Neuron (in vitro differentiated cells): ENCODE measurements around the gene FBXW10.
"Not testable (repeated sequence)": the region's sequence is repeated elsewhere in the genome, so short reads cannot be mapped to it uniquely, and the experiment has no call there.

Source experiments
- H2AFZ ChIP-seq: one replicate; pipeline ENCODE4 v1.6.1; 2013; ENCODE audit warnings: low read depth, mild to moderate bottlenecking, inconsistent platforms, low read length, moderate library complexity
- H3K27me3 ChIP-seq: one replicate; pipeline ENCODE4 v1.6.1; 2013; ENCODE audit warnings: low read length; ENCODE audit not compliant: insufficient read depth
- H3K36me3 ChIP-seq: one replicate; pipeline ENCODE4 v1.6.1; 2013; ENCODE audit warnings: low read length; ENCODE audit not compliant: insufficient read depth
- H3K4me1 ChIP-seq: one replicate; pipeline ENCODE4 v1.6.1; 2013; ENCODE audit warnings: low read length; ENCODE audit not compliant: insufficient read depth
- H3K4me3 ChIP-seq: 2 replicates; pipeline ENCODE4 v1.5.1; 2013; ENCODE audit warnings: mild to moderate bottlenecking, low read length, moderate library complexity
- H3K9me3 ChIP-seq: one replicate; pipeline ENCODE4 v1.6.1; 2013; ENCODE audit warnings: low read length

FBXW10 gene, protein sequence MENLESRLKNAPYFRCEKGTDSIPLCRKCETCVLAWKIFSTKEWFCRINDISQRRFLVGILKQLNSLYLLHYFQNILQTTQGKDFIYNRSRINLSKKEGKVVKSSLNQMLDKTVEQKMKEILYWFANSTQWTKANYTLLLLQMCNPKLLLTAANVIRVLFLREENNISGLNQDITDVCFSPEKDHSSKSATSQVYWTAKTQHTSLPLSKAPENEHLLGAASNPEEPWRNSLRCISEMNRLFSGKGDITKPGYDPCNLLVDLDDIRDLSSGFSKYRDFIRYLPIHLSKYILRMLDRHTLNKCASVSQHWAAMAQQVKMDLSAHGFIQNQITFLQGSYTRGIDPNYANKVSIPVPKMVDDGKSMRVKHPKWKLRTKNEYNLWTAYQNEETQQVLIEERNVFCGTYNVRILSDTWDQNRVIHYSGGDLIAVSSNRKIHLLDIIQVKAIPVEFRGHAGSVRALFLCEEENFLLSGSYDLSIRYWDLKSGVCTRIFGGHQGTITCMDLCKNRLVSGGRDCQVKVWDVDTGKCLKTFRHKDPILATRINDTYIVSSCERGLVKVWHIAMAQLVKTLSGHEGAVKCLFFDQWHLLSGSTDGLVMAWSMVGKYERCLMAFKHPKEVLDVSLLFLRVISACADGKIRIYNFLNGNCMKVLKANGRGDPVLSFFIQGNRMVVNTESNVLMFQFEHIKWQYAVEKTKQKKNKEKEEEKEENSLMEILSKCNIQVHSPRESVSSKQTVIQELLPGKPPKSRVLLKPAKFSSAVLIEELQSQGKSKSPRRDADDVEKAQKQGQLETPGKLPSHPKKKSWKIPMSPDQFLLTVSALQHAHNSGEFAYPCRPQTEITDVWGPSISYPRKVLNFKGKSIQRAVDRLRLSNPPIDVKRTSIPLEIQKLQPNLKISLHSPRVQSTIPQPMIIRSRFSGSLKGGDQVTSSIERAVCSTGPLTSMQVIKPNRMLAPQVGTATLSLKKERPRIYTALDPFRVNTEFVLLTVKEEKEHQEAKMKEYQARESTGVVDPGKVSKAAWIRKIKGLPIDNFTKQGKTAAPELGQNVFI

GRCh38 chr17:18743699-18744421 lies at the start of gene FBXW10:
Gene FBXW10, plus strand, starts transcription at chr17:18744054. Its CDS starts 191 bp downstream, at chr17:18744245.
- H3K27me3 ChIP-seq, H3K4me3 ChIP-seq, H2AFZ ChIP-seq, H3K4me1 ChIP-seq, H3K9me3 ChIP-seq, H3K36me3 ChIP-seq: not testable (repeated sequence)

DNA sequence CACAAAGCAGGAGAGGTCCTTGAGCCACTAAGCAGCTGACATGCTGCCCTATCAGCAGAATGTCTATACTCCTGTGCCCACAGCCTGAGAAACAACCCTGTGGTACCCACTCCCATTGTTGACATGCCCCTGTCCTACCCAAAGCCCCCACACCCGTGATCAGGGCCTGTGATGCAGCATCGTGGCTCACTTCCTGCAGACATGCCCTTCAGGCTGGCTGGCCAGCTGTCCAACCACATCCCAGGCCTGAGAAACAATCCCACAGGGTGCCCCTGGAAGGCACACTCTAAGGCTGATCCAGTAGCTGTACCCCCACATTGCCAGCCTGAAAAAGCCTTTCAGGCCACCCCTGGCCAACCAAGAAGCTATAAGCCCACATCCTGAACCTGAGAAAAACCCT lies 48.7 kb upstream of the FBXW10 start:
- not testable (repeated sequence) for H3K27me3 ChIP-seq, H3K4me3 ChIP-seq, H3K36me3 ChIP-seq, H3K4me1 ChIP-seq, H2AFZ ChIP-seq, H3K9me3 ChIP-seq

GRCh38 chr17:18698473-18699103 lies 45.3 kb upstream of the FBXW10 start:
- not testable (repeated sequence) for H3K36me3 ChIP-seq, H3K9me3 ChIP-seq, H3K4me1 ChIP-seq, H3K27me3 ChIP-seq
- Histone ChIP-seq H2AFZ (peak overlapping the region; percentile 92), H3K4me3 (peak overlapping the region; percentile 78)

- not testable (repeated sequence) for H3K4me1 ChIP-seq
Measured at GRCh38 chr17:18705955-18706354, 37.9 kb upstream of the FBXW10 start.

GRCh38 chr17:18708215-18708614 lies 35.6 kb upstream of the FBXW10 start:
- not testable (repeated sequence) for H2AFZ ChIP-seq, H3K4me1 ChIP-seq, H3K4me3 ChIP-seq, H3K36me3 ChIP-seq, H3K27me3 ChIP-seq, H3K9me3 ChIP-seq

More at GRCh38 chr17:18705955-18706354, 37.9 kb upstream of the FBXW10 start:
- not testable (repeated sequence) for H3K4me3 ChIP-seq, H3K36me3 ChIP-seq, H2AFZ ChIP-seq, H3K9me3 ChIP-seq, H3K27me3 ChIP-seq

DNA sequence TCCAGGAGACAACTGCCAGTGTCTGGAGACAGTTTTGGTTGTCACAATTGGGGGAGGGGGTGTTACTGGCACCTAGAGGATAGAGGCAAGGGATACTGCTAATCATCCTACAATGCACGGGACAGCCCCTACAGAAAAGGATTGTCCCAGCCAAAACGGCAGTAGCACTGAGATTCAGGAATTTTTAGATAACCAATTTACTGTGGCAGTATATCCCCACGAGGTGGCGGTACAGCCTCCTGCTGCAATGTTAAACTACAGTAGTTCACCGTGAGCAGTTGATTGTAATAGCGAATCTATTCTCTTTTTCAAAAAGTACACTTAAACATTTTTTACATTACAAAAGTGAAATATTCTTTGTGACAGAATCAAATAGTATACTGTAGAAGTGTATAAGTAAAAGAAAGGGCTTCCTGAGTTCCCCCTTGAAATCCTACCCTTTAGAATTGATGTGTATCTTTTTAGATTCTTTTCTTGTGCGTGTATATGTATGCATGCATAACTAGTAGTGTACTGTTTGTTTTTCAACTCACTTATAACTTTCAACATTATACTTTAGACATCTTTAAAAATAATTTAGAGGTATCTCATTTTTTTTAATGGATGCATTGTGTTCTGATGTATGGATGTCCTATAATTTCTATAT lies 31.4 kb upstream of the FBXW10 start:
- H3K4me1 ChIP-seq, H3K27me3 ChIP-seq, H3K9me3 ChIP-seq, H3K4me3 ChIP-seq, H2AFZ ChIP-seq, H3K36me3 ChIP-seq: not testable (repeated sequence)

GRCh38 chr17:18718643-18719427 lies 25.0 kb upstream of the FBXW10 start:
- H3K9me3 ChIP-seq = not testable (repeated sequence)

GRCh38 chr17:18719428-18720110 lies 24.3 kb upstream of the FBXW10 start:
- not testable (repeated sequence) for H3K4me3 ChIP-seq, H2AFZ ChIP-seq, H3K36me3 ChIP-seq, H3K9me3 ChIP-seq, H3K4me1 ChIP-seq, H3K27me3 ChIP-seq

More at GRCh38 chr17:18718643-18719427, 25.0 kb upstream of the FBXW10 start:
- not testable (repeated sequence) for H3K4me1 ChIP-seq, H3K36me3 ChIP-seq, H3K4me3 ChIP-seq, H2AFZ ChIP-seq, H3K27me3 ChIP-seq

DNA sequence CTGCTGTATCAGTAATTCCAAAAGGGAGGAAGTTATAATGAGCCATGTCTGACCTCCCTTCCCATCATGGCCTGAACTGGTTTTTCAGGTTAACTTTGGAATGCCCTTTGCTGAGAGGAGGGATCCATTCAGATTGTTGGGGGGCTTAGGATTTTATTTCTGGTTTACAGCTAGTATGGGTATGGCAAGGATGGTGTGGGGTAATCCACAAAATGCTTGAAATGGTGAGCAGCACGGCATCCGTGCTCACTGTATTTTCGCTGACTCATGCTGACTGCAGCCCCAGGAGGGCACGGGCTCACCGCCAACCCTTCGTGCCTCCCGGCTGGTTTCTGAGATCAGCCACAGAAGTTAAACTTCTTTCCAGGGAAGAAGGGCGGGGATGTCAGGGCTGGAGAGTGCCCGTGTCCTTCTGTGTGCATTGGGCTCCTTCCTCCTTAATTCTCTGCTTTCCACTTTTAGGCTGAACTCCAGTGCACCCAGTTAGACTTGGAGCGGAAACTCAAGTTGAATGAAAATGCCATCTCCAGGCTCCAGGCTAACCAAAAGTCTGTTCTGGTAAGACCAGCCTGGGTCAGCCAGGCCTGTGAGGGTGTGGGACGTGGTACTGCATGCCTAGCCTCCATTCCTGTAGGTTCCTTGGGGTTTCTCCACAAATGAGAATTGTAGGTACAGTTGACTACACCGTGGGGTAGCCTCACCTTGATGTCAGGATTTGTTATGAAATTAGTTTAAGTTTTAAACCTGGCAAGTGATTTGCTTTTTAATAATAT lies 21.9 kb upstream of the FBXW10 start:
- not testable (repeated sequence) for H2AFZ ChIP-seq

GRCh38 chr17:18722612-18723011 lies 21.2 kb upstream of the FBXW10 start:
- not testable (repeated sequence) for H3K4me1 ChIP-seq, H3K4me3 ChIP-seq, H3K27me3 ChIP-seq, H3K36me3 ChIP-seq, H3K9me3 ChIP-seq, H2AFZ ChIP-seq

More for the DNA sequence above, 21.9 kb upstream of the FBXW10 start:
- H3K4me1 ChIP-seq, H3K9me3 ChIP-seq, H3K4me3 ChIP-seq, H3K27me3 ChIP-seq, H3K36me3 ChIP-seq: not testable (repeated sequence)

- H3K27me3 ChIP-seq, H2AFZ ChIP-seq, H3K4me1 ChIP-seq, H3K9me3 ChIP-seq, H3K4me3 ChIP-seq, H3K36me3 ChIP-seq: not testable (repeated sequence)
Measured at GRCh38 chr17:18723509-18723908, 20.3 kb upstream of the FBXW10 start.
